Neutrophil (primary cell): ENCODE measurements around the gene DEPDC5.
"Not testable (repeated sequence)": the region's sequence is repeated elsewhere in the genome, so short reads cannot be mapped to it uniquely, and the experiment has no call there.

Experiments used
- H3K27ac ChIP-seq: fragments of 200-600 bp; sonication (generic); 2 replicates; pipeline ENCODE4 v1.5.1; 2016; ENCODE audit warnings: mild to moderate bottlenecking, moderate library complexity
- H3K27me3 ChIP-seq: fragments of 200-600 bp; sonication (generic); 2 replicates; pipeline ENCODE4 v1.6.0; 2016; ENCODE audit warnings: mild to moderate bottlenecking
- H3K36me3 ChIP-seq: fragments of 200-600 bp; sonication (generic); 2 replicates; pipeline ENCODE4 v1.5.1; 2017
- H3K4me1 ChIP-seq, 2 experiments: fragments of 200-600 bp in 1 of 2; sonication (generic) in 1 of 2; 1 replicate in 1 of 2; 2 replicates in 1 of 2; pipeline versions ENCODE4 v1.5.1 to v1.6.1; 2013 to 2016; ENCODE audit warnings: low read depth in 1 of 2, low read length in 1 of 2, mild to moderate bottlenecking in 1 of 2, moderate library complexity in 1 of 2; ENCODE audit not compliant: control insufficient read depth in 1 of 2, insufficient read depth in 1 of 2
- H3K4me3 ChIP-seq, 2 experiments: fragments of 200-600 bp in 1 of 2; sonication (generic) in 1 of 2; 1 replicate in 1 of 2; 2 replicates in 1 of 2; pipeline ENCODE4 v1.5.1; 2013 to 2016; ENCODE audit warnings: low read depth in 1 of 2, low read length in 1 of 2, mild to moderate bottlenecking in 1 of 2, moderate library complexity in 1 of 2
- H3K9me3 ChIP-seq: fragments of 200-600 bp; sonication (generic); 2 replicates; pipeline ENCODE4 v1.5.1; 2016
- TF ChIP-seq, protein P1 (sequence below): fragments of 200-600 bp; sonication (generic); IDR thresholded peaks from 2 replicates; pipeline ENCODE4 v1.5.1; 2016; ENCODE audit warnings: antibody characterized with exemption

The DEPDC5 gene

DNA sequence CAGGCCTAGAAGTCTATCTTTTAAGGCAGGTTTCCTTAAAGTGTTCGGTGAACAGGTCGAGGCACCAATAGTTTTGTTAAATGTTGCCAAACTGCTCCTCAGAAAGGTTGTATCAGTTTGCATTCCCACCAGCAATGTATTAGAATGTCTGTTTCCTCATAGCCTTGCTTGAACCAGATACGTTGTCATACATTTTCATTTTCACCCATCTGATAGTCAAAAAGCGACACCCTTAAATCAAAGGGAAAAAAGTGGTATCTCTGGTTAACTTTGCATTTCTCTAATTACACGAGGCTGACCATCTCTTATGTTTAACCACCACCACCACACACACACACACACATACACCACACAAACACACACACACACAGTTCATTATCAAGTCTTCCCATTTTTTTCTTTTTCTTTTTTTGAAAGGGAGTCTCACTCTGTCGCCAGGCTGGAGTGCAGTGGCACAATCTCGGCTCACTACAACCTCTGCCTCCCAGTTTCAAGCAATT, 20.2 kb upstream of the DEPDC5 start:
- H3K4me1 ChIP-seq: no peaks in the 10 kb centered on the region
- peaks cover 45% of the 10 kb centered on the region for H3K36me3 ChIP-seq
- H3K27me3 ChIP-seq: no peaks in the 10 kb centered on the region
- H3K4me3 ChIP-seq: no peak overlapping the region
- H3K27ac ChIP-seq: no peak overlapping the region
- TF ChIP-seq, protein P1, sequence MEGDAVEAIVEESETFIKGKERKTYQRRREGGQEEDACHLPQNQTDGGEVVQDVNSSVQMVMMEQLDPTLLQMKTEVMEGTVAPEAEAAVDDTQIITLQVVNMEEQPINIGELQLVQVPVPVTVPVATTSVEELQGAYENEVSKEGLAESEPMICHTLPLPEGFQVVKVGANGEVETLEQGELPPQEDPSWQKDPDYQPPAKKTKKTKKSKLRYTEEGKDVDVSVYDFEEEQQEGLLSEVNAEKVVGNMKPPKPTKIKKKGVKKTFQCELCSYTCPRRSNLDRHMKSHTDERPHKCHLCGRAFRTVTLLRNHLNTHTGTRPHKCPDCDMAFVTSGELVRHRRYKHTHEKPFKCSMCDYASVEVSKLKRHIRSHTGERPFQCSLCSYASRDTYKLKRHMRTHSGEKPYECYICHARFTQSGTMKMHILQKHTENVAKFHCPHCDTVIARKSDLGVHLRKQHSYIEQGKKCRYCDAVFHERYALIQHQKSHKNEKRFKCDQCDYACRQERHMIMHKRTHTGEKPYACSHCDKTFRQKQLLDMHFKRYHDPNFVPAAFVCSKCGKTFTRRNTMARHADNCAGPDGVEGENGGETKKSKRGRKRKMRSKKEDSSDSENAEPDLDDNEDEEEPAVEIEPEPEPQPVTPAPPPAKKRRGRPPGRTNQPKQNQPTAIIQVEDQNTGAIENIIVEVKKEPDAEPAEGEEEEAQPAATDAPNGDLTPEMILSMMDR: no peak
- no peaks in the 10 kb centered on the region for H3K9me3 ChIP-seq

DNA sequence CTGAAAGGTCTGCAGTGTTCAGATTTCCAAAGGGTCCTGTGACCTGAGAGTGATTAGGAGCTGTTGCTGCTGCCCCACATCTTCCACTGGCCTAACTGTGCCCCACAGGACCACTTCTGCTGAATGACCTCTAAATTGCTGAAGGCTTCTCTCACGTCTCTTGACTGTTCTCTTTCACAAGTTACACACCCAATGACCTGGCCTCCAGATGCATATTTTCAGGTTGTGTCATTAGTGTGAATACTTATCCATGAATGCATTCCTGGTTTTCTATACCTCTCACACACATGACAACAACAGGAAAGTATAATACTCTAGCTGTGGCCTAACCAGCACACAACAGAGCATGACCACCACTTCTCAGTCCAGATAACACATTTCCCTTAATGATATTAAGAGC, 19.3 kb upstream of the DEPDC5 start:
- TF ChIP-seq, protein P1: no peak
- Histone ChIP-seq H3K27ac (no peak overlapping the region), H3K9me3 (no peaks in the 10 kb centered on the region), H3K27me3 (no peaks in the 10 kb centered on the region), H3K36me3 (peaks cover 48% of the 10 kb centered on the region), H3K4me3 (no peak overlapping the region), H3K4me1 (peaks cover 5 to 6% of the 10 kb centered on the region in 2 experiments)

DNA sequence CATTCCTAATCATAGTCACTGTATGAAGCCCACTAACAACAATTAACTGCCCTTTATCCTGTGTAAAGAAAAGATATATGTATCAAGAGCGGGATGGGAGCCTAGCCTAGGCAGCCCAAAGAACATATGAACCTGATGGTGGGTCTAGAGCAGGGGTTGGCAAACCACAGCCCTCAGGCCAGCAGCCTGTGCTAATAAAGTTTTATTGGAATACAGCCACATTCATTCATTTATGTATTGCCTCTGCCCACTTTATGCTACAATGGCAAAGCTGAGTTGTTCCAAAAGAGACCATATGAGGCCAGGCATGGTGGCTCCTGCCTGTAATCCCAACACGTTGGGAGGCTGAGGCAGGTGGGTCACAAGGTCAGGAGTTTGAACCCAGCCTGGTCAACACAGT, 17.4 kb upstream of the DEPDC5 start:
- Histone ChIP-seq H3K36me3 (peaks cover 44% of the 10 kb centered on the region), H3K27me3 (no peaks in the 10 kb centered on the region), H3K27ac (no peak overlapping the region), H3K4me3 (no peak overlapping the region), H3K9me3 (no peaks in the 10 kb centered on the region), H3K4me1 (peaks cover 14 to 20% of the 10 kb centered on the region in 2 experiments)
- TF ChIP-seq, protein P1: no peak

DNA sequence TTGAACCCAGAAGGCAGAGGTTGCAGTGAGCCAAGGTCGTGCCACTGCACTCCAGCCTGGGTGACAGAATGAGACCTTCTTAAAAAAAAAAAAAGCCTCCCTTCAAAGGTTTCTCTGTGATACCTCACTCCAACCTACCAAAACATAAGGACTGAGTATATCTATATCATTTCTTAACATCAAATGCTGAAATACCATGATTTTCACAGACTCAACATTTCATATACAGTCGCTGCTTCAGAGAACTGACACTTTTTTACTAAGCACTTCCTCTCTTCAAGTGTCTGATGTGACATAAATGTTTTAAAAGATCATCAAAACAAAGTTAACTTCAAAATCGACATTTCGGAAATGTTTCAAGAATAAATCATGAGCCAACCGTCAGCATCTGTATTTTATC, 15.9 kb upstream of the DEPDC5 start:
- Histone ChIP-seq H3K9me3 (no peaks in the 10 kb centered on the region), H3K27ac (no peak overlapping the region), H3K27me3 (no peaks in the 10 kb centered on the region), H3K4me3 (no peak overlapping the region), H3K4me1 (peaks cover 14 to 20% of the 10 kb centered on the region in 2 experiments), H3K36me3 (peaks cover 46% of the 10 kb centered on the region)
- TF ChIP-seq, protein P1: no peak

DNA sequence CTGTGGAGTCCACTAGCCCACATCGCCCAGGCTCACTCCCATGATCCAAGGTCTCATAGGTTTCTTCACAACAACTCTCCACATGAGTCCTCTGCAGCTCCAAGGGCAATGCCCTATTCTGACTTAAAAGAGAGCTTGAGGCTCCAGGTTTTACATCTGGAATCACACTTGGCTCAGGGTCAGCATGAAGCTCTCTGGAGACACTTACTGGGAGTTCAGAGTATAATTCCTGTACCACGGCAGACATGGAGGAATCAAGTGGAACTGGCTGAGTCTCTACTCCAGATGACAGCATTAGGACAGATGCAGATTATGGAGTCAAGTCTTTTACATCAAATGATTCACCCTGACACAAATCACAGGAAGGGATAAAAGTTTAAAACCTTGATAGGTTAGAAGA, 15.3 kb upstream of the DEPDC5 start:
- Histone ChIP-seq H3K4me3 (no peak overlapping the region), H3K27me3 (no peaks in the 10 kb centered on the region), H3K9me3 (no peaks in the 10 kb centered on the region), H3K4me1 (peaks cover 14 to 20% of the 10 kb centered on the region in 2 experiments), H3K27ac (no peak overlapping the region), H3K36me3 (peaks cover 46% of the 10 kb centered on the region)
- TF ChIP-seq, protein P1: no peak

DNA sequence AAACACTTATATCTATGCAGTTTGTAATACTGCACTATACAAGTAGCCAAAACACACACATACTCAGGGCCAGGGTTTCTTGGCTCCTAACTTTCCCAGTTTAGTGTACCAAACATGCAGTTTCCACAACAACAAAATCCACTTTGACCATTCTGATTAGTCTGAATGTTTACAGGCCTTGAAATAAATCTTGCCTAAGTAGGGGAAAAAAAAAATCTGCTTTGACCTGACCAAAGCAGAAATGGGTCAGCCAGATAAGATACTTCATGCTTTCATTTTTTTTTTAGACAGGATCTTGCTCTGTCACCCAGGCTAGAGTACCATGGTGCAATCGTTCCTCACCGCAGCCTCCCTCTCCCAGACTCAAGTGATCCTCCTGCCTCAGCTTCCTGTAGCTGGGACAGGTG, 14.0 kb upstream of the DEPDC5 start:
- TF ChIP-seq, protein P1: no peak
- peaks cover 35% of the 10 kb centered on the region for H3K36me3 ChIP-seq
- H3K27ac ChIP-seq: peak overlapping the region; percentile 73
- H3K27me3 ChIP-seq: no peaks in the 10 kb centered on the region
- no peaks in the 10 kb centered on the region for H3K9me3 ChIP-seq
- peaks cover 14 to 20% of the 10 kb centered on the region in 2 experiments for H3K4me1 ChIP-seq
- H3K4me3 ChIP-seq: no peak overlapping the region

DNA sequence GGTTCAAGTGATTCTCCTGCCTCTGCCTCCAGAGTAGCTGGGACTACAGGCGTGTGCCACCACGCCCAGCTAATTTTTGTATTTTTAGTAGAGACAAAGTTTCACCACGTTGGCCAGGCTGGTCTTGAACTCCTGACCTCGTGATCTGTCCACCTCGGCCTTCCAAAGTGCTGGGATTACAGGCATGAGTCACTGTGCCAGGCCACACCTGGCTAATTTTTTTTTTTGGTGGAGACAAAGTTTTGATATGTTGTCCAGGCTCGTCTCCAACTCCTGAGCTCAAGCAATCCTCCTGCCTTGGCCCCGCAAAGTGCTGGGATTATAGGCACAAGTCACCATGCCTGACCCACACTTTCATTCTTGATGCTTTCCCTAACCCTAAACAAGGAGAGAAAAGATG, 13.5 kb upstream of the DEPDC5 start:
- H3K36me3 ChIP-seq: peaks cover 31% of the 10 kb centered on the region
- H3K27me3 ChIP-seq, H3K9me3 ChIP-seq, H3K4me3 ChIP-seq: not testable (repeated sequence)
- peaks cover 15 to 22% of the 10 kb centered on the region in 2 experiments for H3K4me1 ChIP-seq
- H3K27ac ChIP-seq: peak overlapping the region; percentile 73
